RWPE2 (cell line): ENCODE results near the gene FADS1.

Experiments used
- ATAC-seq: fragments of 200-7000 bp; cut with Tn5 transposase; 3 replicates; pipeline ENCODE4 v1.9.1; 2021; ENCODE audit warnings: low read depth
- DNase-seq: peaks from one replicate; pipeline ENCODE4 v3.0.0-alpha.2; 2020; ENCODE audit warnings: low spot score
- H3K27ac ChIP-seq: fragments of 450-650 bp; 2 replicates; pipeline ENCODE4 v1.5.1; 2017; ENCODE audit warnings: mild to moderate bottlenecking; ENCODE audit not compliant: poor library complexity, severe bottlenecking
- H3K27me3 ChIP-seq: fragments of 250-450 bp; sonication (Bioruptor Pico); 2 replicates; pipeline ENCODE4 v1.5.1; 2021; ENCODE audit warnings: mild to moderate bottlenecking, moderate library complexity; ENCODE audit not compliant: insufficient read depth, poor library complexity, severe bottlenecking
- H3K36me3 ChIP-seq: fragments of 250-450 bp; sonication (Bioruptor Pico); 2 replicates; pipeline ENCODE4 v1.5.1; 2020; ENCODE audit warnings: low read depth, mild to moderate bottlenecking, moderate library complexity
- H3K4me1 ChIP-seq: fragments of 250-450 bp; sonication (Bioruptor Pico); 2 replicates; pipeline ENCODE4 v1.5.1; 2021; ENCODE audit warnings: mild to moderate bottlenecking, moderate library complexity; ENCODE audit not compliant: insufficient read depth, poor library complexity, severe bottlenecking
- H3K4me3 ChIP-seq: fragments of 250-450 bp; sonication (Bioruptor Pico); 2 replicates; pipeline ENCODE4 v1.5.1; 2021; ENCODE audit warnings: mild to moderate bottlenecking, moderate library complexity; ENCODE audit not compliant: severe bottlenecking
- H3K9me3 ChIP-seq: fragments of 250-450 bp; sonication (Bioruptor Pico); 2 replicates; pipeline ENCODE4 v1.5.1; 2021; ENCODE audit warnings: mild to moderate bottlenecking, moderate library complexity; ENCODE audit not compliant: severe bottlenecking
- CTCF ChIP-seq: fragments of 450-650 bp; IDR thresholded peaks from one replicate; pipeline ENCODE4 v1.5.1; 2017; ENCODE audit warnings: mild to moderate bottlenecking, moderate library complexity; ENCODE audit not compliant: poor library complexity, severe bottlenecking

Gene FADS1

DNA sequence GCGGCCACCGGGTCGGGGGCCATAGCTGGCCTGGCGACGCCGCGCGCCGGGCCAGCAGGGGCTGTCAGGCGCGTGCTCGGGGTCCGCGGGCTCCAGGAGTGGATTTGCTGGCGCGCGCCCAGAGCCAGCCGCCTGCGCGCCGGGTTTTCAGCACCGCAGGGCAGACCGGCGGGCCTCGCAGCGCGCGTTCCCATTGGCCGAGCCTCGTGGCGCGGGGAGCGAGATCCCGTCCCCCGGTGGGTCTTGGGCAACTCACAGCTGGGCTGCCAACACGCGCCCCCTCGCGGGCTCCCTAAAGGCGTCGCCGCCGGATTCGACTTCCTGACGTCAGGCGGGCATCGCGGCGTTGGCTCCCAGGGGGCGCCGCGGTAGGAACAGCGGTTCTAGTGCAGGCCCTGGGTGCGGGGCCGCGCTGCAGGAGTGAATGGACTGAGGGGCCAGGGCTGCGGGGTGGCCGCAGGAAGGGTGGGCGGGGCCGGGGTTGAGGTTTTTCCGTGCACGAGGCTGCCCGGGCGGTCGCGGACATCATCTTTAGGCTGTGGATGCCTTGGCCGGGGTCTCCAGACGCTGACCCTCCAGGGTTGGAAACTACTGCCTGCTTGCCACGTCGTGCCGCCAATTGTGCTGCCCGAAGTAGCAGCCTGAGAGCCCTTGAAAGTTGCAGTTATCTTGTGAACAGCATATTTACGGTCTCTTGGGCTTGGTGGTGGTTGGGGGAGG is at the start of gene FADS1:
Gene FADS1, minus strand, starts transcription at position 268 of the 720 bp plus-strand sequence. Its CDS starts 74 bp downstream, at position 194.
- Histone ChIP-seq H3K4me3 (peak within 1 kb of the TSS; percentile 67), H3K27ac (peak within 1 kb of the TSS; percentile 92), H3K4me1 (peaks cover 38% of the 10 kb centered on the region), H3K27me3 (no peaks in the 10 kb centered on the region), H3K9me3 (no peaks in the 10 kb centered on the region), H3K36me3 (peaks cover 32% of the 10 kb centered on the region)
- peak; percentile 95 for DNase-seq
- ATAC-seq = peak; percentile 43
- TF ChIP-seq CTCF = peak; percentile 82

- H3K9me3 ChIP-seq = no peaks in the 10 kb centered on the region
- no peaks in the 10 kb centered on the region for H3K4me1 ChIP-seq
- H3K4me3 ChIP-seq = no peak overlapping the region
- DNase-seq (peak; percentile 59), ATAC-seq (no peak)
- peak overlapping the region; percentile 24 for H3K27ac ChIP-seq
- TF ChIP-seq CTCF = no peak
- no peaks in the 10 kb centered on the region for H3K27me3 ChIP-seq
- peaks cover 53% of the 10 kb centered on the region for H3K36me3 ChIP-seq
Observed at GRCh38 chr11:61866231-61866957, 49.6 kb upstream of the FADS1 start.

DNA sequence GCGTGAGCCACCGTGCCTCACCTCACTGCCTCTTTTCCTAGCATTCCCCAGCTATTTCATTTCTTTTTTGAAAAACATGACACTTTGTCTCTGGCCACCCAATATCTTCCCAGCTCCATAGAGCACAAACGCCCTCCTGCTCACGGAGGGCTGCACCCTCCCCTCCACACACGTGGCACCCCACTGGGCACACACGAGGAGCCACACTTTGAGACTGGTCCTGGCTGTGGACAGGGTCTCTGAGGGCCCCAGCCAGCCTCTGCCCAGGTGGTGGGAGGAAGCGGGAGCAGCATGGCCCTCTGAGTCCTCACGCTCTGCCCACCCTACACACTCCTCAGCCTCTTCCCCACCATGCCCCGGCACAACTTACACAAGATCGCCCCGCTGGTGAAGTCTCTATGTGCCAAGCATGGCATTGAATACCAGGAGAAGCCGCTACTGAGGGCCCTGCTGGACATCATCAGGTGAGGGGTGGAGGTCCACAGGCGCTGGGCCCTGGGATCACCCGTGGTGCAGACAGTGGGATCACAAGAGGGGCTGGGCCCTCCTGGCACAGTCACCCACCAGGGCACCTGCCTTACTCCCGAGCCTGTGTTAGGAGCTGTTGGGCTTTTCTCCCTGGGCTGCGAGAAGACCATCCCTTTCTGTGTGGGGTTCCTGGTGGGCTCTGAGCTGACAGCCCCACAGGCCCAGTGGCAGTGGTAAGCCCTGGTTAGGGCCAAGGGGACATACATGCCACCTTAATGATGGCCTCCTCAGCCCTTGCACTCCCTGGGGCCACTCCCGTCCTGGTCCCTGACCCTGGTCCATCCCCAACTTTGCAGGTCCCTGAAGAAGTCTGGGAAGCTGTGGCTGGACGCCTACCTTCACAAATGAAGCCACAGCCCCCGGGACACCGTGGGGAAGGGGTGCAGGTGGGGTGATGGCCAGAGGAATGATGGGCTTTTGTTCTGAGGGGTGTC is 48.3 kb upstream of the FADS1 start:
- peaks cover 63% of the 10 kb centered on the region for H3K36me3 ChIP-seq
- no peak for ATAC-seq

GRCh38 chr11:61863548-61864081 is 46.8 kb upstream of the FADS1 start:
- H3K36me3 ChIP-seq = peaks cover 78% of the 10 kb centered on the region
- no peaks in the 10 kb centered on the region for H3K27me3 ChIP-seq
- TF ChIP-seq CTCF = no peak
- no peak overlapping the region for H3K4me3 ChIP-seq
- DNase-seq = no peak
- no peaks in the 10 kb centered on the region for H3K9me3 ChIP-seq
- H3K27ac ChIP-seq = no peak overlapping the region
- no peaks in the 10 kb centered on the region for H3K4me1 ChIP-seq
- no peak for ATAC-seq

More for the DNA sequence above, 48.3 kb upstream of the FADS1 start:
- H3K27ac ChIP-seq = no peak overlapping the region
- no peak for TF ChIP-seq CTCF
- peak; percentile 61 for DNase-seq
- no peaks in the 10 kb centered on the region for H3K9me3 ChIP-seq
- H3K4me1 ChIP-seq = no peaks in the 10 kb centered on the region
- no peaks in the 10 kb centered on the region for H3K27me3 ChIP-seq
- no peak overlapping the region for H3K4me3 ChIP-seq
